Measurements from ENCODE around the gene ILKAP.

DNA sequence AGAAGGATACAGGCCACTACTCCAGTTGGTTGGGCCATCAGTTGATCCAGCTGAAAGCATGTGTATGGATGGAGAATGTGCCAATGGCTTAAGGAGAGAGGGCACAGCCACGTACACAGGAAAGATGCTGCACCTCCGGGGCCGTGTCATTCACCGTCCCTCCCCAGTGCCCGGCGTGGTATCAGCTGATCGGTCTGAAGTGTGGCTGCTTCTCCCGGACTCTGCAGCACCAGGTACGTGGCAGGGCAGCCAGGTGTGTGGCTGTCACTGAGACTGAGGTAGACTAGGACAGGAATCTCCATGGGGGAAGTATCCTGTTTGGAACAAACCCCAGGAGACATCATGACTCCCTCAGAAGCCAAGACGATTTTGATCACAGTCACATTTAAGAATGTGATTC lies 48.9 kb downstream of the ILKAP start:
- TF ChIP-seq SIN3A (IDR thresholded peaks at IDR 0.05; ENCODE audit: borderline replicate concordance, insufficient read depth, low read length), result no peak
- TF ChIP-seq POLR2AphosphoS5 (IDR thresholded peaks at IDR 0.05; ENCODE audit: low read depth, low read length), result no peak
- no peak for TF ChIP-seq TAF1 (IDR thresholded peaks at IDR 0.05; ENCODE audit: borderline replicate concordance, insufficient read depth, low read length)
- TF ChIP-seq, protein P1, sequence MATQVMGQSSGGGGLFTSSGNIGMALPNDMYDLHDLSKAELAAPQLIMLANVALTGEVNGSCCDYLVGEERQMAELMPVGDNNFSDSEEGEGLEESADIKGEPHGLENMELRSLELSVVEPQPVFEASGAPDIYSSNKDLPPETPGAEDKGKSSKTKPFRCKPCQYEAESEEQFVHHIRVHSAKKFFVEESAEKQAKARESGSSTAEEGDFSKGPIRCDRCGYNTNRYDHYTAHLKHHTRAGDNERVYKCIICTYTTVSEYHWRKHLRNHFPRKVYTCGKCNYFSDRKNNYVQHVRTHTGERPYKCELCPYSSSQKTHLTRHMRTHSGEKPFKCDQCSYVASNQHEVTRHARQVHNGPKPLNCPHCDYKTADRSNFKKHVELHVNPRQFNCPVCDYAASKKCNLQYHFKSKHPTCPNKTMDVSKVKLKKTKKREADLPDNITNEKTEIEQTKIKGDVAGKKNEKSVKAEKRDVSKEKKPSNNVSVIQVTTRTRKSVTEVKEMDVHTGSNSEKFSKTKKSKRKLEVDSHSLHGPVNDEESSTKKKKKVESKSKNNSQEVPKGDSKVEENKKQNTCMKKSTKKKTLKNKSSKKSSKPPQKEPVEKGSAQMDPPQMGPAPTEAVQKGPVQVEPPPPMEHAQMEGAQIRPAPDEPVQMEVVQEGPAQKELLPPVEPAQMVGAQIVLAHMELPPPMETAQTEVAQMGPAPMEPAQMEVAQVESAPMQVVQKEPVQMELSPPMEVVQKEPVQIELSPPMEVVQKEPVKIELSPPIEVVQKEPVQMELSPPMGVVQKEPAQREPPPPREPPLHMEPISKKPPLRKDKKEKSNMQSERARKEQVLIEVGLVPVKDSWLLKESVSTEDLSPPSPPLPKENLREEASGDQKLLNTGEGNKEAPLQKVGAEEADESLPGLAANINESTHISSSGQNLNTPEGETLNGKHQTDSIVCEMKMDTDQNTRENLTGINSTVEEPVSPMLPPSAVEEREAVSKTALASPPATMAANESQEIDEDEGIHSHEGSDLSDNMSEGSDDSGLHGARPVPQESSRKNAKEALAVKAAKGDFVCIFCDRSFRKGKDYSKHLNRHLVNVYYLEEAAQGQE (IDR thresholded peaks at IDR 0.05; ENCODE audit: insufficient read depth in 1 of 2, low read depth in 2 of 2, low read length in 2 of 2), result no peak
- TF ChIP-seq FOXP2 (optimal IDR thresholded peaks at IDR 0.05; ENCODE audit: borderline replicate concordance, extremely low read depth, extremely low read length, insufficient read depth), result no peak

Data from PFSK-1 (cell line).